SU-DHL-6 (cell line): ENCODE data around the gene ACVR1.

Experiments
- H2AFZ ChIP-seq: fragments of 200-600 bp; sonication (generic); 2 replicates; pipeline ENCODE4 v1.6.1; 2014; ENCODE audit warnings: low read depth, mild to moderate bottlenecking, moderate library complexity, mixed read lengths, antibody characterized with exemption, low read length; ENCODE audit not compliant: severe bottlenecking
- H3F3A ChIP-seq: fragments of 200-600 bp; shearing (Covaris generic); 2 replicates; pipeline ENCODE4 v1.6.0; 2016; ENCODE audit warnings: antibody characterized with exemption, mild to moderate bottlenecking; ENCODE audit not compliant: insufficient read depth
- H3K27ac ChIP-seq: fragments of 200-600 bp; sonication (generic); 2 replicates; pipeline ENCODE4 v1.5.1; 2016; ENCODE audit warnings: low read depth, mild to moderate bottlenecking, low read length, moderate library complexity, mixed read lengths
- H3K27me3 ChIP-seq: fragments of 200-600 bp; sonication (generic), shearing (Covaris generic); 2 replicates; pipeline ENCODE4 v1.6.0; 2014; ENCODE audit warnings: mild to moderate bottlenecking, low read length
- H3K36me3 ChIP-seq: fragments of 200-600 bp; sonication (generic); 2 replicates; pipeline ENCODE4 v1.6.1; 2014; ENCODE audit warnings: mild to moderate bottlenecking, low read length, mixed read lengths
- H3K4me2 ChIP-seq: fragments of 300-600, 200-600 bp; shearing (Covaris generic), sonication (generic); 2 replicates; pipeline ENCODE4 v1.6.0; 2014; ENCODE audit warnings: low read length, low read depth, mild to moderate bottlenecking; ENCODE audit not compliant: poor library complexity, severe bottlenecking
- H3K4me3 ChIP-seq: fragments of 200-600 bp; sonication (generic); 2 replicates; pipeline ENCODE4 v1.5.1; 2014; ENCODE audit warnings: antibody characterized with exemption, low read length, mild to moderate bottlenecking, mixed read lengths; ENCODE audit not compliant: insufficient read depth, poor library complexity, severe bottlenecking
- H3K79me2 ChIP-seq: fragments of 200-600 bp; sonication (generic); 2 replicates; pipeline ENCODE4 v1.6.1; 2014; ENCODE audit warnings: mild to moderate bottlenecking, low read length, moderate library complexity; ENCODE audit not compliant: insufficient read depth
- H3K9ac ChIP-seq: fragments of 200-600 bp; sonication (generic); 2 replicates; pipeline ENCODE4 v1.7.0; 2014; ENCODE audit warnings: mild to moderate bottlenecking, low read length
- H3K9me2 ChIP-seq: fragments of 200-600 bp; sonication (generic); replicated peaks from 2 replicates; pipeline ENCODE4 v1.6.1; 2014; ENCODE audit warnings: low read length; ENCODE audit not compliant: insufficient read depth
- H3K9me3 ChIP-seq: fragments of 200-600 bp; sonication (generic); 2 replicates; pipeline ENCODE4 v1.6.1; 2014; ENCODE audit warnings: low read length, mixed read lengths; ENCODE audit not compliant: insufficient read depth
- H4K20me1 ChIP-seq: fragments of 200-600 bp; sonication (generic); 2 replicates; pipeline ENCODE4 v1.6.1; 2014; ENCODE audit warnings: low read depth, mild to moderate bottlenecking, antibody characterized with exemption, low read length, moderate library complexity, mixed read lengths
- CTCF ChIP-seq: fragments of 200-600 bp; sonication (generic); IDR thresholded peaks from one replicate; pipeline ENCODE4 v1.5.1; 2017; ENCODE audit warnings: antibody characterized with exemption, mild to moderate bottlenecking, low read length, moderate library complexity; ENCODE audit not compliant: insufficient read depth, poor library complexity, severe bottlenecking
- EZH2phosphoT487 ChIP-seq: fragments of 200-600 bp; sonication (generic), shearing (Covaris generic); conservative IDR thresholded peaks from 2 replicates; pipeline ENCODE4 v1.6.1; 2018; ENCODE audit warnings: mild to moderate bottlenecking, antibody characterized with exemption, low read length, moderate library complexity, mixed read lengths

ACVR1 gene

GRCh38 chr2:157864857-157865430, 11.2 kb downstream of the ACVR1 start:
- H4K20me1 ChIP-seq: no peaks in the 10 kb centered on the region
- H3F3A ChIP-seq: no peaks in the 10 kb centered on the region
- TF ChIP-seq CTCF (no peak), EZH2phosphoT487 (no peak)
- H3K9ac ChIP-seq: no peak overlapping the region
- no peaks in the 10 kb centered on the region for H3K36me3 ChIP-seq
- no peak overlapping the region for H3K27ac ChIP-seq
- no peaks in the 10 kb centered on the region for H3K9me3 ChIP-seq
- no peak overlapping the region for H3K4me2 ChIP-seq
- H3K27me3 ChIP-seq: no peaks in the 10 kb centered on the region
- H3K4me3 ChIP-seq: no peak overlapping the region
- H3K79me2 ChIP-seq: no peaks in the 10 kb centered on the region
- H3K9me2 ChIP-seq: no peaks in the 10 kb centered on the region
- H2AFZ ChIP-seq: no peak overlapping the region

GRCh38 chr2:157858846-157859245, 17.3 kb downstream of the ACVR1 start:
- no peak for TF ChIP-seq CTCF
- Histone ChIP-seq H3F3A (no peaks in the 10 kb centered on the region), H3K9me3 (no peaks in the 10 kb centered on the region), H3K36me3 (no peaks in the 10 kb centered on the region), H3K4me2 (no peak overlapping the region), H4K20me1 (no peaks in the 10 kb centered on the region), H3K4me3 (no peak overlapping the region), H3K9ac (no peak overlapping the region), H3K27me3 (no peaks in the 10 kb centered on the region), H2AFZ (no peak overlapping the region), H3K27ac (no peak overlapping the region), H3K79me2 (no peaks in the 10 kb centered on the region), H3K9me2 (no peaks in the 10 kb centered on the region)

GRCh38 chr2:157857881-157858280, 18.2 kb downstream of the ACVR1 start:
- Histone ChIP-seq H3K9ac (no peak overlapping the region), H2AFZ (no peak overlapping the region), H3K27ac (no peak overlapping the region), H3K9me3 (no peaks in the 10 kb centered on the region), H3F3A (no peaks in the 10 kb centered on the region), H3K9me2 (no peaks in the 10 kb centered on the region), H3K36me3 (no peaks in the 10 kb centered on the region), H3K27me3 (no peaks in the 10 kb centered on the region), H3K4me2 (no peak overlapping the region), H3K79me2 (no peaks in the 10 kb centered on the region), H4K20me1 (no peaks in the 10 kb centered on the region), H3K4me3 (no peak overlapping the region)
- no peak for TF ChIP-seq CTCF
- TF ChIP-seq EZH2phosphoT487: no peak
